Neural progenitor cell (in vitro differentiated cells): Measurements from ENCODE around the gene NCKAP5.

Experiments used
- CTCF ChIP-seq: fragments of 200-600 bp; sonication (generic); IDR thresholded peaks from 2 replicates; pipeline ENCODE4 v1.5.1; 2017; ENCODE audit warnings: antibody characterized with exemption, mild to moderate bottlenecking
- EZH2phosphoT487 ChIP-seq: fragments of 200-600 bp; sonication (generic); IDR thresholded peaks from 2 replicates; pipeline ENCODE4 v1.6.1; 2017; ENCODE audit warnings: antibody characterized with exemption

DNA sequence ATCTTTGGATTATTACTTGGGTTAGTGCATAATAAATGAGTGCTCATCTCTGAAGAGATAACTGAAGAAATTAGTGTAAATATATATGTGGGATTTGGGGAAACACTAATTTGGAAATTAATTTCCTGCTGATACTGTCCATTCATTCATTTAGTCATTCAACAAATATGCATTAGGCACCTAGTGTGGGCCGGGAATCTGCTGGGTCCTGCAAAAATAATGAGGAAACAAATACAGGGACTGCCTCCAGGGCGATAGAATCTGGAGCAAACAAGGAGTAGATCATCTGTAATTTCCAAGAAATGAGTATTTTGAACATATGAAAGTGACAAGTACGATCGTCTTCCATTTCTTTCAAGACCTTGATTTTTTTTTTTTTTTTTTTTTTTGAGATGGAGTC is 694.5 kb downstream of the NCKAP5 start:
- no peak for TF ChIP-seq CTCF
- TF ChIP-seq EZH2phosphoT487 = no peak
